T-cell (primary cell): Measurements from ENCODE around the gene GRAMD1A. TPM values are rescaled to one million over a fixed set of nuclear protein-coding genes. Genes with fewer than 3 reads are reported as not detected.
A peak's percentile ranks its signal among the peaks of the same experiment; 100 is the strongest.

Experiments
- ATAC-seq, 4 experiments: fragments of 200-7000 bp in 3 of 4; fragments of 150-1000 bp in 1 of 4; cut with Tn5 transposase; replicated peaks in 1 of 4; 1 replicate in 3 of 4; 2 replicates in 1 of 4; pipeline ENCODE4 v1.10.0; 2021; ENCODE audit warnings: moderate library complexity in 3 of 4, mild to moderate bottlenecking in 2 of 4, moderate number of reproducible peaks in 1 of 4
- CTCF ChIA-PET, 2 donors: fragments of 300-600 bp; sonication (Branson Sonifier 250); formaldehyde crosslinking; loops; one replicate each; lab custom pipeline; 2022; ENCODE audit warnings: antibody characterized with exemption in 2 of 2; lab: Charles Lee
- POLR2A ChIA-PET, 2 donors: fragments of 300-600 bp; sonication (Branson Sonifier 250); formaldehyde crosslinking; loops; one replicate each; lab custom pipeline; 2022; ENCODE audit warnings: antibody characterized with exemption in 2 of 2; lab: Charles Lee
- DNase-seq, 35 experiments: peaks; one replicate each; pipeline versions ENCODE4 v3.0.0 to v3.0.0-alpha.2; 2013 to 2023
- H3K27ac ChIP-seq: one replicate; pipeline ENCODE4 v1.5.1; 2013; ENCODE audit warnings: low read length
- H3K27me3 ChIP-seq, 2 experiments: replicated peaks in 1 of 2; 1 replicate in 1 of 2; 2 replicates in 1 of 2; pipeline versions ENCODE4 v1.6.1 to v1.7.0; 2013; ENCODE audit warnings: low read length in 1 of 2, mixed read lengths in 1 of 2; ENCODE audit not compliant: control insufficient read depth in 2 of 2, insufficient read depth in 2 of 2; ENCODE audit errors: extremely low read depth in 1 of 2
- H3K36me3 ChIP-seq, 2 donors: 1 replicate in 1 of 2; 2 replicates in 1 of 2; pipeline versions ENCODE4 v1.6.1 to v1.7.0; 2013; ENCODE audit warnings: low read length in 1 of 2; ENCODE audit not compliant: control insufficient read depth in 2 of 2, insufficient read depth in 1 of 2; ENCODE audit errors: extremely low read depth in 1 of 2
- H3K4me1 ChIP-seq, 2 experiments: 1 replicate in 1 of 2; 2 replicates in 1 of 2; pipeline versions ENCODE4 v1.6.1 to v1.7.0; 2013; ENCODE audit warnings: low read length in 2 of 2, mixed read lengths in 1 of 2; ENCODE audit not compliant: insufficient read depth in 2 of 2, control insufficient read depth in 1 of 2; ENCODE audit errors: extremely low read depth in 1 of 2
- H3K4me3 ChIP-seq, 2 donors: 1 replicate in 1 of 2; 2 replicates in 1 of 2; pipeline versions ENCODE4 v1.5.1 to v1.7.0; 2013; ENCODE audit warnings: mild to moderate bottlenecking in 2 of 2, low read length in 1 of 2, moderate library complexity in 1 of 2; ENCODE audit not compliant: control insufficient read depth in 1 of 2; ENCODE audit errors: extremely low read depth in 1 of 2
- H3K9me3 ChIP-seq: 2 replicates; pipeline ENCODE4 v1.7.0; 2013
- H3K27ac Mint-ChIP-seq, 2 donors: one replicate each; pipeline ENCODE4 v1.8.0; 2020 to 2021; ENCODE audit warnings: mild to moderate bottlenecking in 2 of 2, mixed read lengths in 2 of 2
- H3K27me3 Mint-ChIP-seq, 2 donors: one replicate each; pipeline ENCODE4 v1.8.0; 2021 to 2022; ENCODE audit warnings: mixed read lengths in 2 of 2
- H3K36me3 Mint-ChIP-seq: one replicate; pipeline ENCODE4 v1.8.0; 2021; ENCODE audit warnings: mixed read lengths
- H3K4me1 Mint-ChIP-seq, 3 donors: one replicate each; pipeline ENCODE4 v1.8.0; 2020 to 2022; ENCODE audit warnings: mixed read lengths in 3 of 3, mild to moderate bottlenecking in 1 of 3
- H3K4me3 Mint-ChIP-seq, 3 donors: one replicate each; pipeline ENCODE4 v1.8.0; 2020 to 2022; ENCODE audit warnings: mild to moderate bottlenecking in 3 of 3, mixed read lengths in 3 of 3, moderate library complexity in 3 of 3
- H3K9me3 Mint-ChIP-seq, 3 donors: one replicate each; pipeline ENCODE4 v1.8.0; 2020 to 2022; ENCODE audit warnings: mixed read lengths in 3 of 3
- WGBS: methylation state at CpG from one replicate; pipeline ENCODE4 v1.1.5; 2013; ENCODE audit warnings: missing lambda C conversion rate; ENCODE audit not compliant: insufficient coverage; 5-methylcytosine and 5-hydroxymethylcytosine counted together
- total RNA-seq, 35 experiments: library from RNA in 6 of 35; stranded (reverse) in 6 of 35; fragments of 120-200 nt in 1 of 35; gene quantifications; one replicate each; pipeline versions ENCODE4 v1.2.1 to v1.2.4 and lab custom pipeline; 2013 to 2026

GRAMD1A gene
- total RNA-seq, 5 donors from 2014 or later (not counting 1 experiment from before 2014, with no cell fraction given) = 189 to 318 (median 227) TPM

DNA sequence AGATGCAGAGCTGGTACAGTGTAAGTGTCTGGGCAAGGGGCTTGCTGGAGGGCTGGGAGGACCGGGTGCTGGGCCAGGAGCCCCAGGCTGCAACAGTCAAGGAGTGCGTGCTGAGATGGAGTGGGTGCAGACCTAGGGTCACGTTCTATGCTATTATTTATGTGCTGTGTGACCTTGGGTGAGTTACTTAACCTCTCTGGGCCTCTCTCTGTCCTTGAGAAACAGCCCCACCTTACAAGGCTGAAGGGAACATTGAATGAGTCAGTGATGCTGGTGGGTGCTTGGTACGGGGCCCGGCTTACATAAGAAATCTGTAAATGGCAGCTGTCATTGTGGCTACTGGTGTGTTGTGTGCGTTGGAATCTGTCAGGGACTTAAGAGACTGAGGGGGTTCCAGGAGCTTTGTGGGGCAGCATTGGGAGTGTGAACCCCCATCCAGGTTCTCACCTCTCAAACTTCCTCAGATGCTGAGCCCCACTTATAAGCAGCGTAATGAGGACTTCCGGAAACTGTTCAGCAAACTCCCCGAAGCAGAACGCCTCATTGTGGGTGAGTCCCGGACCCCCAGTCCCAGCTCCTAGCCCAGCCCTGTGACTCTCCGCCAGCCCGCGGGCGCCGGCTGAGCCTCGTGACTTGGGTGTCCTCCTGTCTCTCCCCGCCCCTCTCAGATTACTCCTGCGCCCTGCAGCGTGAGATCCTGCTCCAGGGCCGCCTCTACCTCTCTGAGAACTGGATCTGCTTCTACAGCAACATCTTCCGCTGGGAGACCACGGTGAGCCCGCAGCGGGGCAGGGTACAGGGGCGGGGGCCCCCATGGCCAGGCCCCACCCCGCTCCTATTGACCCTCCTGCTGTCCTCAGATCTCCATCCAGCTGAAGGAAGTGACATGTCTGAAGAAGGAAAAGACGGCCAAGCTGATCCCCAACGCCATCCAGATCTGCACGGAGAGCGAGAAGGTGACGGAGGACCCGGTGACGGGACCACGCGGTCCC is 9.6 kb downstream of the GRAMD1A start:
- Mint-ChIP-seq H3K36me3 (peaks cover 34% of the 10 kb centered on the region), H3K4me3 (no peak overlapping the region), H3K27me3 (no peaks in the 10 kb centered on the region), H3K4me1 (peaks cover 68 to 74% (median 74%) of the 10 kb centered on the region in 3 donors), H3K9me3 (no peaks in the 10 kb centered on the region), H3K27ac (peak overlapping the region; percentile 94 to 100)
- no peaks in the 10 kb centered on the region for H3K27me3 ChIP-seq
- DNase-seq = no peak
- no peaks in the 10 kb centered on the region for H3K9me3 ChIP-seq
- ATAC-seq = no peak
- CTCF ChIA-PET = no interaction called here
- peak overlapping the region; percentile 82 for H3K27ac ChIP-seq
- H3K36me3 ChIP-seq = peaks cover 22 to 54% of the 10 kb centered on the region in 2 donors
- 95% methylated on average over 30 of the region's 36 CpGs for WGBS
- H3K4me1 ChIP-seq = peaks cover 23 to 70% of the 10 kb centered on the region in 2 experiments
- POLR2A ChIA-PET = no interaction called here
- H3K4me3 ChIP-seq = no peak overlapping the region

DNA sequence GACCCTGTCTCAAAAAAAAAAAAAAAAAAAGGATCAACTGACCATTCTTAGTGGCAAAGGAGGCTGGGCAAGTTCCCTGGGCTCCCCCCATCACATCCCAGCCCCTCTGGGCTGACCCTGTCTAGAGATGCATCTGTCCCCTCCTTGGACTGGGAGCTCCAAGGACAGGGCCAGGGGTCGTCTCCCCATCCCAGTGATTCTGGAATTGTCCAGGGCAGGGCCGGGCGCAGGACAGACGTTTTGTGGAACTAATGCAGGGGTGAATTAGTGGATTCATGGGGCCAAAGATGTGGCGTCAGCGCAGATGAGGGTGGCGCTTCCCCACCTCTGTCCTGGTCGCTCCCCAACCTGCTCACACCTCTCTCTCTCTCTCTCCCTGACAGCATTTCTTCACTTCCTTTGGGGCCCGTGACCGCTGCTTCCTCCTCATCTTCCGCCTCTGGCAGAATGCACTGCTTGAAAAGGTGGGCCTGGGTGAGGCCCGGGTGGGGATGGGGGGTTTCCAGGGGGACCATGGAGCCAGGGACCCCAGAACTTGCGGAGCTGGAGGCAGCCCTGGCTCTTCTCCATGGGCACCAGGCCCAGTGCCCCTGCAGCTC is 11.1 kb downstream of the GRAMD1A start:
- Mint-ChIP-seq H3K4me1 (peaks cover 73 to 76% (median 76%) of the 10 kb centered on the region in 3 donors), H3K27me3 (no peaks in the 10 kb centered on the region), H3K9me3 (no peaks in the 10 kb centered on the region), H3K27ac (peak overlapping the region; percentile 94 to 100), H3K4me3 (peak overlapping the region in 2 of 3 donors; percentile 29 to 76), H3K36me3 (peaks cover 40% of the 10 kb centered on the region)
- ATAC-seq (peak in 1 of 4 experiments; percentile 9), DNase-seq (peak in 13 of 35 experiments; percentile 24 to 62 (median 40))
- H3K4me3 ChIP-seq = no peak overlapping the region
- peak overlapping the region; percentile 82 for H3K27ac ChIP-seq
- WGBS = 60% methylated on average over 5 of the region's 13 CpGs
- peaks cover 15 to 57% of the 10 kb centered on the region in 2 donors for H3K36me3 ChIP-seq
- POLR2A ChIA-PET = interaction anchor here in 1 of 2 donors (0.7 kb wide), 1 partner anchor 834 kb away, joined by 10 read pairs; no protein-coding TSS in a partner anchor
- H3K4me1 ChIP-seq = peaks cover 25 to 81% of the 10 kb centered on the region in 2 experiments
- H3K9me3 ChIP-seq = no peaks in the 10 kb centered on the region
- no peaks in the 10 kb centered on the region for H3K27me3 ChIP-seq
- CTCF ChIA-PET = interaction anchor here in 1 of 2 donors (0.7 to 2.5 kb wide), 2 partner anchors 10 to 242 kb away, joined by 6 to 12 read pairs; no protein-coding TSS in a partner anchor

DNA sequence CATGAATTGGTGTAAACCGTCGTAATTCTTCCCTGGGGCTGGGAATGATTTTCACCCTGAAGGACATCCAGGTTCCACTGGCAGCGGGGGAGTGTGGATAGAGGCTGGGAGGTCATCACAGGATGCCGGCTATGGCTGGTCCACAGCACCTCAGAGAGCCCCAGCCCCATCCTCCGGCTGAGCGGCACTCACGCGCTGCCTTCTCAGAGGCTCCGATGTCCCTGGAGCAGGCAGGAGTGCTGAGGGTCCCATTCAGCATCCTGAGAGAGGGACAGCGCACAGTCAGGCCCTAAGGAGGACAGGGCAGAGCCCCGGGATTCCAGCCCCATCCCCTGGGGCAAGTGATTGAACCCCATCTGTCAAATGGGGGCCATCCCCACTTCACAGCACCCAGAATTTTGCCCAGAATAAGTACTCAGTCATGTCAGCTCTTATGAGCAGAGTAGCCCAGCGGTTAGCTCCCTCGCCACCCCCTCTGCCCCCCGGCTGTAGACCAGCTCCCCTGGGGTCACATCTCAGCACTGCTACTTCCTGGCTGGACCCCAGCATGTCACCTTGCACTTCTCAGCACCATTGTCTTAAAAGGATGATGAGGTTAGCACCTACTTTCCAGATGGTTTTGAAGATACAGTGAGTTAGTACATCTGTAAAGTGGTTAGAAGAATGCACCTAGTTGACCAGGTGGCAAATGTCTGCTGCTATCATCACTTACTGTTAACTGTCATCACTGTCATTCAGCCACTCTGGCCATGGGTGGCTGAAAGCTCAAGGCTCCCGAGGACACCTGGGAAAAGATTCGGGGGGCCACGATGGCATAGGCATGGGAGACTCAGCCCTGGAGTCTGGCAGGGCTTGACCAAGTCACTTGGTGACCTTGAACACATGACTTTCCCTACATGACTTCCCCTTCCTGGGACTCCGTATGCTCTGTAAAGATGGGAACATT is 11.9 kb downstream of the GRAMD1A start:
- Histone ChIP-seq H3K9me3 (no peaks in the 10 kb centered on the region), H3K4me1 (peaks cover 25 to 79% of the 10 kb centered on the region in 2 experiments), H3K4me3 (no peak overlapping the region), H3K27me3 (no peaks in the 10 kb centered on the region), H3K27ac (peak overlapping the region; percentile 82), H3K36me3 (peaks cover 15 to 56% of the 10 kb centered on the region in 2 donors)
- H3K27ac Mint-ChIP-seq = peak overlapping the region; percentile 94 to 100
- ATAC-seq (no peak), DNase-seq (peak in 2 of 35 experiments; percentile 33 to 51)
- H3K9me3 Mint-ChIP-seq = no peaks in the 10 kb centered on the region
- ChIA-PET CTCF (interaction anchor here (1.1 to 2.5 kb wide), 3 partner anchors 11 to 40 kb away, joined by 3 to 12 read pairs (median 4); no protein-coding TSS in a partner anchor), POLR2A (interaction anchor here (0.5 to 1.5 kb wide), 4 partner anchors 11 to 37 kb away, joined by 3 to 11 read pairs (median 4); no protein-coding TSS in a partner anchor)
- peak overlapping the region; percentile 34 to 76 (median 46) for H3K4me3 Mint-ChIP-seq
- H3K4me1 Mint-ChIP-seq = peaks cover 65 to 70% (median 68%) of the 10 kb centered on the region in 3 donors
- no peaks in the 10 kb centered on the region for H3K27me3 Mint-ChIP-seq
- 84% methylated on average over 12 of the region's 18 CpGs for WGBS
- H3K36me3 Mint-ChIP-seq = peaks cover 36% of the 10 kb centered on the region

DNA sequence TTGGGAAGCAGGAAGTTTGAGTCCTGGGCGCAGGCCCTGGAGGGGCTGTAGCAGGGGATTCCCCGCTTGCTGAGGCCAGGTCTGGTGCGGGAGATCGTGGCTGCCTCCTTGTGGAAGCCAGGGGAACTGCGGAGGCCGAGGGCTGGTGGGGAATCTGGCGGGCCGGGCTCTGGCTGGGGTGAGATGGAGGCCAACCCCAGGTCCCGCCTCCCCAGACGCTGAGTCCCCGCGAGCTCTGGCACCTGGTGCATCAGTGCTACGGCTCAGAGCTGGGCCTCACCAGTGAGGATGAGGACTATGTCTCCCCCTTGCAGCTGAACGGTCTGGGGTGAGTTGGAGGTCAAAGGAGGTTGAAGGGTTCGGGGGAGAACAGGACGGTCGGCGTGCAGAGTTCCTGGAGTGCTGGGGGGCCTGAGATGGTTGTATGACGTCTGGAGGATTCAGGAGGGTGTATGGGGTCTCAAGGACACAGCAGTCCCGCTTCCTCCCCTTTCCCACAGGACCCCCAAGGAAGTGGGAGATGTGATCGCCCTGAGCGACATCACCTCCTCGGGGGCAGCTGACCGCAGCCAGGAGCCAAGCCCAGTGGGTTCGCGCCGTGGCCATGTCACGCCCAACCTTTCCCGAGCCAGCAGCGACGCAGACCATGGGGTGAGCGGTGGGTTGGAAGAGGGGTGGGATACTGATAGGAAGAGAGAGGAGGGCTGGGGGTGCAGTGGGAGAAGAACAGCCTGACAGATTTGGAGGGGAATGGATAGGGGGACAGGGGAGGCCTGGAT is 13.1 kb downstream of the GRAMD1A start:
- no peaks in the 10 kb centered on the region for H3K27me3 Mint-ChIP-seq
- Histone ChIP-seq H3K27me3 (no peaks in the 10 kb centered on the region), H3K36me3 (peaks cover 19 to 66% of the 10 kb centered on the region in 2 donors), H3K4me3 (peak overlapping the region in 1 of 2 donors; percentile 41), H3K4me1 (peaks cover 25 to 83% of the 10 kb centered on the region in 2 experiments), H3K27ac (peak overlapping the region; percentile 82), H3K9me3 (no peaks in the 10 kb centered on the region)
- H3K9me3 Mint-ChIP-seq = no peaks in the 10 kb centered on the region
- peak; percentile 56 to 73 (median 64) for ATAC-seq
- ChIA-PET CTCF (interaction anchor here (0.6 to 2.5 kb wide), 6 partner anchors 7 to 128 kb away, joined by 3 to 12 read pairs (median 4); no protein-coding TSS in a partner anchor), POLR2A (interaction anchor here in 1 of 2 donors (1.5 kb wide), 1 partner anchor 12 kb away, joined by 11 read pairs; no protein-coding TSS in a partner anchor)
- peaks cover 66 to 76% (median 74%) of the 10 kb centered on the region in 3 donors for H3K4me1 Mint-ChIP-seq
- peak; percentile 60 to 91 (median 80) for DNase-seq
- peak overlapping the region; percentile 67 to 85 (median 76) for H3K4me3 Mint-ChIP-seq
- peaks cover 45% of the 10 kb centered on the region for H3K36me3 Mint-ChIP-seq
- H3K27ac Mint-ChIP-seq = peak overlapping the region; percentile 94 to 100
- WGBS = 40% methylated on average over 21 of the region's 32 CpGs
